HG02678 (cell line): ENCODE measurements around the gene OSBPL5.

Experiments
- ATAC-seq: cut with Tn5 transposase; IDR thresholded peaks from one replicate; pipeline ENCODE4 v1.9.1; 2021; ENCODE audit warnings: mild to moderate bottlenecking, moderate library complexity; ENCODE audit not compliant: unreplicated experiment

Gene OSBPL5

GRCh38 chr11:3150726-3151125, 14.4 kb downstream of the OSBPL5 start:
- ATAC-seq, result no peak

DNA sequence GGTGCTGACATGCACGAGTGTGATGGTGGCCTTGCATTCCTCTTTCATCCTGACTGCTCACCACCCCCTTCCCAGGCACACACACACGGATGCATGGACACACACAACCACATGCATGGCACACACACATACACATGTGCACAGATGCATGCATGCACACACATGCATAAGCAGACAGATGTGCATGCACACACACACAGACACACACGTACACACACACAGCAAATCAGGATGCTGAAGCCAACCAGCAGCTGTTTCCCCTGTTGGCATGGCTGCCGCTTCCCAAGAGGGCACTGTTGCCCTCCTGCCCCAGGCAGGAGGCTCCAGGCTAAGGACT, 15.3 kb downstream of the OSBPL5 start:
- ATAC-seq, result no peak

DNA sequence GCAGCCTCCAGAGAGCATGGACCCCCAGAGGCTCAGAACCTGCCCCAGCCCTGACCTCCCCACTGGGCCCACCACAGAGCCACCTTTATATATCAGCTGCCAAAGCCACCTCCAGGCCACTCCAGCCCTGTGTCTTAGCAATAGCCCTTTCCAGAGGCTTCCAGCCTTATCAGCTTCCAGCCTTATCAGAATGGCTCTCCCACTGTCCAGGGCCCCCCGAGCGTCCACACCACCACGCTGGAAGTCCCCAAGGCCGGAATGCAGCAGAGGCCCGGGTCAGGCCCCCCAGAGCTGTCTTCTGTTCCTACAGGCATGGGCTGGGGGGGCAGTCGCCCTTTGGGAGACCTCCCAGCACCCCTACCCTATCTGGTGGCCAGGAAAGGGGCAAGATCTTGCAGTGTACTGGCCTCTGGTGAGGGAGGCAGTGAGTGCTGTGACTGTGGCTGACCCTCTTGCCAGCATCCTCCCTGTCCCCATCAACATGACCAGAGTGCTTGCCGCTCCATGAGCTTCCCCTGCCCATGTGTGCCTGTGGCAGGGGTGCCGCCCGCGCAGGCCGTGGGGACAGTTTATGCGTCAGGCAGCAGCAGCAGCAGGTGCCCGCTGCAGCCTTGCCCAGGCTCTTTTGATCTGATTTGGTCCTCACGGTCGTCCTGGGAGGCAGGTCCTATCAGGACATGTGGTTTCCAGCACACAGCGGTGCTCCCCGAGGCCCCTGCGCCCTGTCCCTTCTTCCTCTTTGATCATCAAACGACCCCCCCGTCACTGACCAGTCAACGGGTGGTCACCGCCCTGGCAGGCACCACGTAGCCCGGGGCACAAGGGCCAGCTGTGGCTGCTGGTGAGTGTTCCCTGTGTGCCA, 15.9 kb downstream of the OSBPL5 start:
- no peak for ATAC-seq

- no peak for ATAC-seq
Observed at GRCh38 chr11:3148255-3148989, 16.7 kb downstream of the OSBPL5 start.

GRCh38 chr11:3147626-3148025, 17.5 kb downstream of the OSBPL5 start:
- ATAC-seq, result no peak

- no peak for ATAC-seq
Observed at GRCh38 chr11:3147257-3147619, 17.9 kb downstream of the OSBPL5 start.

DNA sequence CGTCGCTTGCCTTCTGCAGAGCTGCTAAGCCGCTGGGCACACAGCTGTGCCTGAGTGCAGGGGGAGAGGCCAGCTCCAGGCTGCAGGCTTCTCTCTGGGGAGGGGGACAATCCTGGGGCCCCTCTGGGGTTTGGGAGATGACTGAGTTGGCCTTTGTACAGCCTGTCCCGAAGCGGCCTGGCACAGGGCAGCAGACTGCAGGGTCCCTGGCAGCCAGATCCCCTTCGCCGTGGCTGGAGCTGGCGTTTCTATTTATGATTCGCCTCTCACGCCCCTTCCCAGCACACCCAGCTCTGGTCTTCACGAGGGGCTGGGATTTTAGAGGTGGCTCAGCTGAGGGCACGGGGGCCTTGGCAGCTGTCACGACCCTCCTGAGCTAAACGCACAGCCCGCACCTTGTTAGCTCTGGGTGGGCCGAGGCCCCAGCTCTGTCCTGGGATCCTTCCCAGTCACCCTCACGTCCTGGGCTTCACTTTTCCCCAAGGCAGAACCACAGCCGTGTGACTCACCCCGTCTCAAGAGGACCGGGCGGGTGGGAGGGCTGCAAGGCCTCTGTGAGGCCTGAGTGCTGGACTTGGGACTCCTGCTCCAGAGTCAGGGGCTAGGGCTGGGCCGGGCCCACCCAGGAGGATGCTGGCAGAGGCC, 18.4 kb downstream of the OSBPL5 start:
- no peak for ATAC-seq

GRCh38 chr11:3145206-3145520, 19.9 kb downstream of the OSBPL5 start:
- ATAC-seq, result no peak

GRCh38 chr11:3144296-3145205, 20.6 kb downstream of the OSBPL5 start:
- no peak for ATAC-seq

GRCh38 chr11:3143136-3143880, 21.8 kb downstream of the OSBPL5 start:
- ATAC-seq, result no peak

- no peak for ATAC-seq
Observed at GRCh38 chr11:3140291-3140603, 24.9 kb downstream of the OSBPL5 start.

DNA sequence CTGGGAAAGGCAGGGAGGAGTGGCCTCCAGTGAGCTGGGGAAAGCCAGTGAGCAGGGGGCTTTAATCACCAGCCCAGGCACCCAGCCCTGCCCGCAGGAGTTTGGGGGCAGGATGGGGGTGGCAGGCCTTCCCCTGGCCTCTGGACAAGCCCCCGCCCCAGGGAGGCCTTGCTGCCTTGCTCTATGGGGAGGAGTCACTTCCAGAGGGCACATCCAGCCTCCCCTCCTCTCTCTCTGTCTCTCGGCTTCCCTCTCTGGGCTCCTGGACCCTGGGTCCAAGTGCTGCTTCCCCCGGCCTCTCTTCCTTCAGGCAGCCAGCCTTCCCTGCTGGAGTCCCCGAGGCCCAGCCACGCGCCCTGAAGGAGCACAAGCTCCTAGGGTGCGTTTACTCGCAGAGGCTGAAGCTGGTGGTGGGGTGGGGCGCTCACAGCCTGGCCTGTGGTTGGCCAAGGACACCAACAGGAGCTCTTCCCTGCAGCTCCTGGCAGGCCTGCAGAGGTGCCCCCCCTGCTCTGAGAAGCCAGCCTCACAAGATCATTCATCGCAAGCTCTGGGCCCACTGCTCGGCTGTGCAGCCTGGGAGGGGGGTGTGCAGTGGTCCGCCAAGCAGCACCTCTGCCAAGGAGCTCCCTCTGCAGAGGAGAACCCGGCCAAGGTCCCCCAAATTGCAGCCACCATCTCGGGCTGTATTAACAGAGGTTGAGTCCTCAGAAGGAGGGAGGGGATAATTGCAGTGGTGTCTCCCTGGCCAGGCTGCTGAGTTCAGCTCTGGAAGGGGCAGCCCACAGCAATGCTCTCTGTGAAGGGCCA, 25.4 kb downstream of the OSBPL5 start:
- no peak for ATAC-seq

GRCh38 chr11:3139086-3139440, 26.0 kb downstream of the OSBPL5 start:
- ATAC-seq, result no peak

DNA sequence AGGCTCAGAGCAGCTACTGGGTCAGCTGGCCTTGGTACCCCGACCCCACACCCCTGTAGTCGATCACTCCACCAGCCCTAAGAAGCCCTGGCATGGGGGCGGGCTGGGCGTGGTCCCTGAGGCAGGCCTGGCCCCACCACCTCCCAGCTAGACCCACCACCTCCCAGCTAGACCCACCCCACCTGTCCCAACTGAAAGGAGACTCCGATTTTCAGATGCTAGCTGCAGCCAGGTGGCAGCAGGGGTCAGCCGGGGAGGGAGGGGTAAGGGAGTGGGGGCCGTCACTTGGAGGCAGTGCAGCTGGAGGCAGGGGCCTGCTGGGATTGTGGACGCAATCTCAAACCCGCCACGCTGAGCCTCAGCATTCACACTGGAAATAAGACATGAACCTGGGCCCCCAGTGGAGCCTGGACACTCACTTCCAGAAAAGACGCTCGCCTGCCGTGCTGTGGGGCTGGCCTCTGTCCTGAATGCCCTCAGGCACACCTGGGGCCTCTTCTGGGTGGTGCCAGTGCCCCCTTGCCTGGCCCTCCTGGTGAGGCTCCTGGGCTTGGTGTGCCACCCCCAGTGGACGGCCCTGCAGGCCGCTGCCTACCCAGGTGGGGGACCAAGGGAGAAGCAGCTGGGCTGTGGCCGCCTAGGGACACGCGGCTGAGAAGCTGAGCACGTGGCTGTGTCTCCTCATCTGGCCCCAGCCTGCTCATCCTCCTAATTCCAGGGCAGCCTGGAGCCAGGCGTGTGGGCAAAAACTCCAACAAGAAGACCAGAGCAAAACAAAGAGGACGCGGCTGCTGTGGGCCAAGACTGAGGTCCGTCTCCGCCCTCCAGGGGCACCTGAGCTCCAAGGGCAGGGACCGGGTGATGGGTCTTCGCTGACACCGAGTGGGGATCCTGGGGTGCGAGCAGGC, 26.7 kb downstream of the OSBPL5 start:
- ATAC-seq, result no peak

DNA sequence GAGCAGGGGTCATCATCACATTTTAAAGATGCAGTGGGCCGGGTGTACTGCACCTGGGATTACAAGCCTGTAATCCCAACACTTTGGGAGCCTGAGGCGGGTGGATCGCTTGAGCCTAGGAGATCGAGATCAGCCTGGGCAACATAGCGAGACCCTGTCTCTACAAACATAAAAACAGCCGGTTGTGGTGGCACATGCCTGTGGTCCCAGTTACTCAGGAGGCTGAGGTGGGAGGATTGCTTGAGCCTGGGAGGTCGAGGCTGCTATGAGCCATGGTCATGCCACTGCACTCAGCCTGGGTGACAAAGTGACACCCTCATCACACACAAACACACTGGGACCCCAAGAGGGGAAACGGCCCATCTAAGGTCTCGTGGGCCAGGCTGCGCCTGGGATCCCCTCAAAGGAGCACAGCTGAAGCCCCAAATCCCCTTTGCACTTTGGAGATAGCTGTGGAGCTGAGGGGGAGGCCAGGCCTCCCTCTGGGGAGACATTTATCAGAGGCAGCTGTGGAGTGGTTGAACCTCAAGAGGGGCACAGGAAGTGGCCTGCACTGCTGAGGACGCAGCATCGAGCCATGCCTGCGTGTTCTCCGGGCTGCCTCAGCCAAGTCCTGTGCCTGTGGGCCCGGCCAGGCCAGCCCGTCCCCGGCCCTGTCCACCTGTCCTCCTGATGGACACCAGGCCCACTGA, 27.5 kb downstream of the OSBPL5 start:
- ATAC-seq, result no peak

GRCh38 chr11:3136546-3137455, 28.3 kb downstream of the OSBPL5 start:
- ATAC-seq, result no peak
